SH-SY5Y (cell line): ENCODE measurements around the gene THSD1.

ENCODE experiments used
- GATA2 ChIP-seq: IDR thresholded peaks from 2 replicates; pipeline ENCODE4 v1.6.1; 2011; ENCODE audit warnings: mild to moderate bottlenecking, low read depth, low read length
- GATA3 ChIP-seq: IDR thresholded peaks from 2 replicates; pipeline ENCODE4 v1.6.1; 2011; ENCODE audit warnings: low read depth, mild to moderate bottlenecking, low read length, moderate library complexity

GRCh38 chr13:52405369-52405766, 604 bp downstream of the THSD1 start:
- no peak for TF ChIP-seq GATA2
- no peak for TF ChIP-seq GATA3
